Endothelial cell of umbilical vein (primary cell): Measurements from ENCODE around the gene CRKL. TPM values are rescaled to one million over a fixed set of nuclear protein-coding genes. Genes with fewer than 3 reads are reported as not detected.

Experiments
- BruUV-seq: library from RNA; stranded (reverse); fragments of 400-500 nt; replicated peaks from 2 replicates; lab custom pipeline; 2021; lab: Mats Ljungman, UMichigan
- CTCF ChIA-PET: fragments of 300-600, 350-600 bp; sonication (Branson Sonifier 250); formaldehyde crosslinking; loops from one replicate; lab custom pipeline; 2021; ENCODE audit warnings: antibody characterized with exemption, inconsistent platforms; lab: Charles Lee
- POLR2A ChIA-PET: fragments of 300-600, 350-600 bp; sonication (Branson Sonifier 250); formaldehyde crosslinking; loops from one replicate; lab custom pipeline; 2021; ENCODE audit warnings: antibody characterized with exemption, inconsistent platforms; lab: Charles Lee
- DNase-seq: peaks from one replicate; pipeline ENCODE4 v3.0.0-alpha.2; 2011; ENCODE audit warnings: low read depth, low spot score
- FAIRE-seq: peaks from 2 replicates; lab custom pipeline; 2011; peaks lifted over from hg19 to GRCh38; lab: Jason Lieb, UNC
- H2AFZ ChIP-seq: 2 replicates; pipeline ENCODE4 v1.6.0; 2012; ENCODE audit warnings: low read depth, low read length, control low read depth, inconsistent platforms
- H3K27ac ChIP-seq: 2 replicates; pipeline ENCODE4 v1.5.1; 2011; ENCODE audit warnings: low read depth, mild to moderate bottlenecking, control low read depth, low read length, moderate library complexity; ENCODE audit not compliant: insufficient read depth
- H3K27me3 ChIP-seq, 2 experiments: 2 replicates each; pipeline versions ENCODE4 v1.6.0 to v1.6.1; 2011; ENCODE audit warnings: low read length in 2 of 2, mixed read lengths in 1 of 2; ENCODE audit not compliant: control insufficient read depth in 2 of 2, insufficient read depth in 2 of 2
- H3K36me3 ChIP-seq, 2 experiments: 2 replicates in 1 of 2; 3 replicates in 1 of 2; pipeline ENCODE4 v1.5.1; 2011; ENCODE audit warnings: low read length in 2 of 2, mild to moderate bottlenecking in 1 of 2, moderate library complexity in 1 of 2; ENCODE audit not compliant: control insufficient read depth in 2 of 2, insufficient read depth in 2 of 2; ENCODE audit errors: extremely low read depth in 1 of 2
- H3K4me1 ChIP-seq: 3 replicates; pipeline ENCODE4 v1.5.1; 2011; ENCODE audit warnings: mild to moderate bottlenecking, low read length; ENCODE audit not compliant: control insufficient read depth, insufficient read depth; ENCODE audit errors: extremely low read depth
- H3K4me2 ChIP-seq: 2 replicates; pipeline ENCODE4 v1.6.1; 2011; ENCODE audit warnings: low read length, control low read depth, mixed read lengths; ENCODE audit not compliant: insufficient read depth
- H3K4me3 ChIP-seq, 3 experiments: fragments of 200-600 bp in 1 of 3; sonication (generic), shearing (Covaris generic) in 1 of 3; replicated peaks in 1 of 3; 2 replicates each; pipeline ENCODE4 v1.5.1; 2011 to 2016; ENCODE audit warnings: control low read depth in 3 of 3, low read length in 3 of 3, mild to moderate bottlenecking in 2 of 3, inconsistent platforms in 1 of 3, low read depth in 1 of 3, moderate library complexity in 1 of 3; ENCODE audit not compliant: insufficient read depth in 1 of 3
- H3K79me2 ChIP-seq: 2 replicates; pipeline ENCODE4 v1.6.0; 2012; ENCODE audit warnings: low read length, inconsistent platforms; ENCODE audit not compliant: control insufficient read depth, insufficient read depth
- H3K9ac ChIP-seq: replicated peaks from 2 replicates; pipeline ENCODE3; 2011; ENCODE audit warnings: low read length, control low read depth; ENCODE audit not compliant: insufficient read depth; ENCODE audit errors: extremely low read depth
- H3K9me1 ChIP-seq: replicated peaks from 3 replicates; pipeline ENCODE4 v1.6.0; 2011; ENCODE audit warnings: mild to moderate bottlenecking, low read length; ENCODE audit not compliant: control insufficient read depth, insufficient read depth; ENCODE audit errors: extremely low read depth
- H3K9me3 ChIP-seq: replicated peaks from 2 replicates; pipeline ENCODE4 v1.5.1; 2012; ENCODE audit warnings: low read length, inconsistent platforms; ENCODE audit not compliant: control insufficient read depth, insufficient read depth
- H4K20me1 ChIP-seq: replicated peaks from 2 replicates; pipeline ENCODE3; 2011; ENCODE audit warnings: mild to moderate bottlenecking, low read length; ENCODE audit not compliant: control insufficient read depth, insufficient read depth; ENCODE audit errors: extremely low read depth
- CTCF ChIP-seq, 2 donors: IDR thresholded peaks; 1 replicate in 1 of 2; 2 replicates in 1 of 2; pipeline ENCODE4 v1.5.1; 2011; ENCODE audit warnings: low read length in 2 of 2, mild to moderate bottlenecking in 2 of 2, moderate library complexity in 2 of 2, control low read depth in 1 of 2, inconsistent platforms in 1 of 2, low read depth in 1 of 2; ENCODE audit not compliant: insufficient read depth in 1 of 2; ENCODE audit errors: extremely low read depth in 1 of 2
- EZH2 ChIP-seq: IDR thresholded peaks from 2 replicates; pipeline ENCODE4 v1.6.1; 2012; ENCODE audit warnings: borderline replicate concordance, low read depth, mild to moderate bottlenecking, moderate library complexity, low read length, inconsistent platforms; ENCODE audit not compliant: severe bottlenecking
- FOS ChIP-seq: IDR thresholded peaks from 2 replicates; pipeline ENCODE4 v1.6.1; 2011; ENCODE audit warnings: mild to moderate bottlenecking, low read length, moderate library complexity, borderline replicate concordance; ENCODE audit not compliant: insufficient read depth
- GATA2 ChIP-seq: IDR thresholded peaks from 2 replicates; pipeline ENCODE4 v1.7.0; 2011; ENCODE audit warnings: low read depth, mild to moderate bottlenecking, moderate library complexity, mixed read lengths, low read length; ENCODE audit not compliant: insufficient read length, insufficient read depth
- JUN ChIP-seq: IDR thresholded peaks from 2 replicates; pipeline ENCODE4 v1.6.1; 2011; ENCODE audit warnings: borderline replicate concordance, low read depth; ENCODE audit not compliant: insufficient read length, insufficient read depth
- MAX ChIP-seq: IDR thresholded peaks from 2 replicates; pipeline ENCODE4 v1.6.1; 2011; ENCODE audit not compliant: insufficient read depth, insufficient read length
- MYC ChIP-seq: IDR thresholded peaks from one replicate; pipeline ENCODE4 v1.6.1; 2011; ENCODE audit warnings: mild to moderate bottlenecking, low read depth, low read length
- POLR2A ChIP-seq: IDR thresholded peaks from 2 replicates; pipeline ENCODE4 v1.6.1; 2012; ENCODE audit warnings: low read depth, mild to moderate bottlenecking, control low read depth, low read length
- POLR2AphosphoS5 ChIP-seq: IDR thresholded peaks from 2 replicates; pipeline ENCODE4 v1.6.1; 2012; ENCODE audit warnings: low read depth, mild to moderate bottlenecking, control low read depth, low read length, moderate library complexity; ENCODE audit not compliant: insufficient read depth
- dilution Hi-C: fragments of 300-500 bp; cut with MboI; formaldehyde crosslinking; loops from one replicate; pipeline ENCODE4 v1.15.0; 2019; ENCODE audit warnings: low sequenced_read_pairs; ENCODE audit not compliant: extremely low pct_ligation_motif_present
- intact Hi-C: fragments of 100-400 bp; cut with micrococcal nuclease; formaldehyde crosslinking; loops from one replicate; pipeline ENCODE4 v1.10.0; 2022
- polyA plus RNA-seq, 4 experiments: library from polyadenylated mRNA; depleted of rRNA in 3 of 4; stranded (reverse) in 3 of 4; unstranded in 1 of 4; fragments of >200 nt; gene quantifications; 2 replicates each; pipeline versions ENCODE4 v1.2.1 to v1.2.3, GENCODE V29; 2011 to 2012; ENCODE audit warnings: missing spikeins in 1 of 4
- total RNA-seq: library from RNA; stranded (reverse); gene quantifications from 2 replicates; pipeline ENCODE4 v1.2.3, GENCODE V29; 2021

The CRKL gene
- total and polyA plus RNA-seq, 2 donors (not counting 3 experiments of a cell fraction or from before 2014, with no cell fraction given): 18.0 to 50.6 TPM

GRCh38 chr22:20963201-20964052 lies 46.2 kb downstream of the CRKL start:
- H2AFZ ChIP-seq: no peak overlapping the region
- H3K4me1 ChIP-seq: no peaks in the 10 kb centered on the region
- H4K20me1 ChIP-seq: no peaks in the 10 kb centered on the region
- peaks cover 4 to 18% of the 10 kb centered on the region in 2 experiments for H3K27me3 ChIP-seq
- H3K27ac ChIP-seq: no peak overlapping the region
- TF ChIP-seq POLR2A (no peak), EZH2 (no peak), CTCF (IDR thresholded peaks at IDR 0.05; ENCODE audit: extremely low read depth in 1 of 2, insufficient read depth in 1 of 2, low read depth in 1 of 2, low read length in 2 of 2) (no peak), MYC (no peak), FOS (no peak), GATA2 (no peak), POLR2AphosphoS5 (no peak), JUN (no peak), MAX (no peak)
- no peak overlapping the region for H3K4me2 ChIP-seq
- intact Hi-C loops: loop anchor here (5.0 kb wide), 1 partner anchor 46 kb away; the partner anchor contains the start of gene CRKL
- no TSS peak for BruUV-seq
- no peaks in the 10 kb centered on the region for H3K9me1 ChIP-seq
- H3K9ac ChIP-seq: no peak overlapping the region
- ChIA-PET POLR2A (no interaction called here), CTCF (interaction anchor here (1.2 to 2.5 kb wide), 2 partner anchors 8 to 78 kb away, joined by 4 to 6 read pairs; no protein-coding TSS in a partner anchor)
- no peaks in the 10 kb centered on the region for H3K79me2 ChIP-seq
- no peak overlapping the region for H3K4me3 ChIP-seq
- DNase-seq: no peak
- no peaks in the 10 kb centered on the region for H3K9me3 ChIP-seq
- FAIRE-seq: no peak
- dilution Hi-C loops: no loop called here
- H3K36me3 ChIP-seq: no peaks in the 10 kb centered on the region
